Measurements from ENCODE around the gene CD200R1L.
"Not testable (repeated sequence)": the region's sequence is repeated elsewhere in the genome, so short reads cannot be mapped to it uniquely, and the experiment has no call there.

Gene CD200R1L

GRCh38 chr3:112846764-112847163, at the start of gene CD200R1L:
CD200R1L (minus strand) TSS chr3:112846864; CDS start chr3:112829367, 17,497 bp downstream.
- no peak for DNase-seq (ENCODE audit: low read depth in 1 of 2, low spot score in 1 of 2)

DNA sequence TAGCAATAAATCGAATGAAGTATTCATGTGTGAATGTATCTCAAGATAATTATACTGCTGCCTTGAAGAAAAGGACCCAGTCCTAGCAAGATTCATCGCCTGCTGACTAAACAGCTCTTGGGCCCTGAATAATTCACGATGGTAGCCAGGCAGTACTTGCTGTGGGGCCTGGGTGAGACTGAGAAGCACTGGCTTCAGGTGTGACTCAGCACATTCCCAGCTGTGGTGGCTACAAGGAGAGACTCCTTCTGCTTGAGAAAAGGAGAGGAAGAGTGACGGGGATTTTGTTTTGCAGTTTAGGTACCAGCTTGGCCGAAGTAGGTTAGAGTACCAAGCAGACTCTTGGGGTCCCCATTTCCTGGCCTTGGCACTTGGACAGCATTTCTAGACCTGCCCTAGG, 47.6 kb upstream of the CD200R1L start:
- no peak for DNase-seq (ENCODE audit: low read depth in 1 of 2, low spot score in 1 of 2)

- no peak for DNase-seq (ENCODE audit: low read depth in 1 of 2, low spot score in 1 of 2)
Observed at GRCh38 chr3:112889357-112889756, 42.7 kb upstream of the CD200R1L start.

- no peak for DNase-seq (ENCODE audit: low read depth in 1 of 2, low spot score in 1 of 2)
Observed at GRCh38 chr3:112888381-112889085, 41.9 kb upstream of the CD200R1L start.

- DNase-seq (ENCODE audit: low read depth in 1 of 2, low spot score in 1 of 2), result no peak
Observed at GRCh38 chr3:112884678-112885290, 38.1 kb upstream of the CD200R1L start.

DNA sequence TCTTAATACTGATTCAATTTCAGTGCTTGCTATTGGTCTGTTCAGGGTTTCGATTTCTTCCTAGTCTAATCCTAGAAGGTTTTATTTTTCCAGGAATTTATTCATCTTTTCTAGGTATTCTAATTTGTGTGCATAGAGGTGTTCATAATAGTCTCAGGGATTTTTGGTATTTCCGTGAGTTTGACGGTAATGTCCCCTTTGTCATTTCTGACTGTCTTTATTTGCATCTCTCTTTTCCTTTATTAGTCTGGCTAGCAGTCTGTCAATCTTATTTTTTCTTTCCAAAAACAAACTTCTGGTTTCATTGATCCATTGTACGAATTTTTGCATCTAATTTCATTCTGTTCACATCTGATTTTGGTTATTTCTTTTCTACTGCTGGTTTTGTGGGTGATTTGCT, 35.2 kb upstream of the CD200R1L start:
- no peak for DNase-seq (ENCODE audit: low read depth in 1 of 2, low spot score in 1 of 2)

DNA sequence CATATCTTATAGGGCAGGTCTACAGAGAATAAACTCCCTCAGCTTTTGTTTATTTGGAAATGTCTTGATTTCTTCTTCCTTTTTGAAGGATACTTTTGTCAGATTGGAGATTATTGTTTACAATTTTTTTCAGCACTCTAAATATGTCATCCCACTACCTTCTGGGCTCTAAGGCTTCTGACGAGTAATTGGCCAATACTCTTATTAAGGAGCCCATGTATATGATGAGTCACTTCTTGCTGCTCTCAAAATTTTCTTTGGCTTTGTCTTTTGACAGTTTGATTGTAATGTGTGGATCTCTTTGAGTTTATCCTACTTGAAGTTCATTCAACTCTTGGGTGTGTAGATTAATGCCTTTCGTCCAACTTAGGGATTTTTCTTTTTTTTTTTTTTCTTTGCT, 28.9 kb upstream of the CD200R1L start:
- no peak for DNase-seq (ENCODE audit: low read depth in 1 of 2, low spot score in 1 of 2)

DNA sequence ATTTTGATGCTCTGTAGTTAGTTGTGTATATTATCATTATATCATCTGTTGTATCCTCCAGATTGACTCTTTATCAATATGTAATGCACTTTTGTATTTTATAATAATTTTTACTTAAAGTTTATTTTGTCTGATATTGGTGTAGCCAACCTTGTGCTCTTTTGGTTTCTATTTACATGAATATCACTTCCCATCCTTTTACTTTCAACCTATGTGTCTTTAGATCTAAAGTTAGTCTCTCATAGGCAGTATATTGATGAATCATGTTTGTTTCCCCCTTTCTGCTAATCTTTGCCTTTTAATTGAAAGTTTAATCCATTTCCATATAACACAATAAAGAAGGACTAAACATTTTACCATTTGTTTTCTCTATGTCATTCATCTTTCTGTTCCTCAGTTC, 28.1 kb upstream of the CD200R1L start:
- no peak for DNase-seq (ENCODE audit: low read depth in 1 of 2, low spot score in 1 of 2)

GRCh38 chr3:112873632-112874031, 27.0 kb upstream of the CD200R1L start:
- DNase-seq (ENCODE audit: low read depth in 1 of 2, low spot score in 1 of 2), result no peak

DNA sequence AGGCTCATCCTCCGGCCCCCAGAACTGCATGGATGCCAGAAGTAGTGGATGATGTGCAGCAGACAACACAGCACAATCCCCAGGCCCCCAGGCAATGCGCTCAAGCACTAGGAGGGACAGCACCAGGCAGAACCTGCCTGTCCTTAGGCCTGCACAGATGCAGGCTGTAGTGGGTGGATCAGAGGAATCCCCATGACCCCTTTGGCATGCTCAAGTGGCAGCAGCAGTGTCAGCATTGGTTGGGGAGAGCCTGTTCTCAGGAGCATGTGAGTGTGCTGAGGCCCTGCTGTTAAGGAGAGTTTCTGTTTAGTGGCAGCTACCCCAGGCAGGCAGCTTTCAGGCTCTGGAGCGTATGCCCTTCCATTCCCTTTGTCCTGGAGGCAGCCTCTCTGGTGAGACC, 25.1 kb upstream of the CD200R1L start:
- DNase-seq (ENCODE audit: low read depth in 1 of 2, low spot score in 1 of 2), result no peak

- no peak for DNase-seq (ENCODE audit: low read depth in 1 of 2, low spot score in 1 of 2)
Observed at GRCh38 chr3:112865757-112866156, 19.1 kb upstream of the CD200R1L start.

GRCh38 chr3:112860898-112861297, 14.2 kb upstream of the CD200R1L start:
- DNase-seq (ENCODE audit: low read depth in 1 of 2, low spot score in 1 of 2), result no peak

DNA sequence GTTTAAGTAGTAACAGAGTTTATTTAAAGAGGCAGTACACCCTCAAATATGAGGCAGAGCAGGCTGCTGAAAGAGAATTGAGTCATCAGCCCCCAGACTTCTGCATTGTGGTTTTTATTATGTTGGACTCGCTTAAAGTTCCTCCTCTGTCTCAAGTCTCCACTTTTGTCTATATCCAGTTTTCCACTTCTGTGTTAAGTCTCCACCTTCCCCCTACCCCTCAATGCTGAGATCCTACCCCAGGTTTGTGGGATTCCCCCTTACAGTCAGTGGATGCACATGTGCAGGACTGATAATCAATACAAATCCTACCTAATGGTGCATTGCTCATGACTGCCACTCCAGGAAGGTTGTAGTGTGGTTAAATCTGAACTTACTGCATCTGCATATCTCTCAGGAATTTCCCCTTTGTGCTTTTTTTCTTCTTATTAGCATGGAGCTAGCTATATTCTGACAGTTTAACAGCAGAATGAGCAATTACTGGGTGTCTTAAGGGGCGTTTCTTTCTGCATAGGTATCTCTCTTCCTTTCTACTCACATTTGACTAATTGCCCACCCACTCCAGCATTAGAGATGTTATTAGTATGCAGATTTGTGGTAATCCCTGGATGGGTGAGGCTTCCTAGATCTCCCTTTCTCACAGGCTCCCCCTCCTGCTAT, 11.9 kb upstream of the CD200R1L start:
- DNase-seq (ENCODE audit: low read depth in 1 of 2, low spot score in 1 of 2), result no peak

GRCh38 chr3:112857526-112857925, 10.9 kb upstream of the CD200R1L start:
- no peak for DNase-seq (ENCODE audit: low read depth in 1 of 2, low spot score in 1 of 2)

GRCh38 chr3:112856537-112856936, 9.9 kb upstream of the CD200R1L start:
- DNase-seq (ENCODE audit: low read depth in 1 of 2, low spot score in 1 of 2), result no peak

- no peak for DNase-seq (ENCODE audit: low read depth in 1 of 2, low spot score in 1 of 2)
Observed at GRCh38 chr3:112855883-112856282, 9.2 kb upstream of the CD200R1L start.

- not testable (repeated sequence) for DNase-seq (ENCODE audit: low read depth in 1 of 2, low spot score in 1 of 2)
Observed at GRCh38 chr3:112855074-112855473, 8.4 kb upstream of the CD200R1L start.

DNA sequence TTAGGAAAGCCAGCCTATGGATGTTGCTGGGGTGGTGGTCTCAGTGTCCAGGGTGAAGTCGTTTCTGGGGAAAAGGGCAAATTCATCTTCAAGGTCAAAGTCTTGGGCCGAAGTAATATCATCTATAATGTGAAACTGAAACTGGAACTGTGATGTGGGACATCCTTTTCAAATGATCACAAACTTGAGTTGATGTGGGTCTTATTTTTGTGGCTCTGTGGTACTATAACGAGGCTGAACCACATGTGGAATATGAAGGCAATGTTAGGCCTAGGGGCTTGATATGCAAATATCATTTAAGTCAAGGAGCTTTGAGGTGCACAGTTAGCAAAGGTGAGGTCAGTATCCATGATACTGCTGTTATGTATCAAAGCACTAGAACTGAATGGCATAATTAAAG, 1.5 kb upstream of the CD200R1L start:
- DNase-seq (ENCODE audit: low read depth in 1 of 2, low spot score in 1 of 2), result no peak

GRCh38 chr3:112847692-112848091, 1.0 kb upstream of the CD200R1L start:
- no peak for DNase-seq (ENCODE audit: low read depth in 1 of 2, low spot score in 1 of 2)

DNA sequence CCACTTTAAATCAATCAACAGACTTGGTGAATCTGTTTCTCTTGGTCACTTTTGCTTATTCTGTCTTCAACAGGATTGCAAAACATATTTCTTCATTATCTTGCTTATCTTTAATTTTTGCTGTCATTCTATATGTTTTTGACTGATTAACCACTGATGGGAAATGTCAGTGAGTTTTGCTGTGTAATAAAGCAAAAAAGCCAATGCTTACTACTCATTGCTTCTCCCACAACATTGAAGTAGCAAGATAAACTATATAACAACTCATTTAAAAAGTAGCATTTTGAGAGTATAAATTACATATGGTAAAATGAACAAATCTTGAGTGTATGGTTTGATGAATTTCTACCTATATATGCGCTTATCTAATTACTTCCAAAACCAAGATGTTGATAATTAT, 892 bp downstream of the CD200R1L start:
- DNase-seq (ENCODE audit: low read depth in 1 of 2, low spot score in 1 of 2), result no peak

DNA sequence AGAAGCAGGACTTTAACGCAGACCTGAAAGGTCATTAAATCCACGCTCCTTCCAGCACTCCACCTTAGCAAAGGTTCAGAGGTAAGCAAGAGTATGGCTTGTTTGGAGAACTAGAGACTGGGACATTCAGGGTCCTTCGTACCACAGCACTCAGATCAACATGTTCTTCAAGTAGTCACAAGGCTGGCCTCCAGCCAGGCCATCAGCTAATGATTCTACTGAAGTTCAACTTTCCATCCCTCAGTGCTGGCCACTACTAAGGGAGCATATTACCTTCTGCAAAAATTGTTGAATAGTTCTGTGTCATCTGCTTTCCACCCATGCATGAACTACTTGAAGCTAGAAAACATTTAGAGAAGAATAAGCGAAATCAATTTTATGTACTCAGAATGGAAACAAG, 17.6 kb downstream of the CD200R1L start:
- DNase-seq (ENCODE audit: low read depth in 1 of 2, low spot score in 1 of 2), result no peak

Measured in stimulated activated CD4-positive, alpha-beta T cell treated with anti-CD3 and anti-CD28 coated beads, Interleukin-15, amount 100 ng/mL, for 1 hour (primary cell).